Measurements from ENCODE around the gene SPECC1L.

- TF ChIP-seq HDAC2 (IDR thresholded peaks at IDR 0.05): no peak
- TF ChIP-seq RAD51 (IDR thresholded peaks at IDR 0.05): no peak
- TF ChIP-seq ZNF24 (IDR thresholded peaks at IDR 0.05): no peak
- TF ChIP-seq EED (IDR thresholded peaks at IDR 0.05; ENCODE audit: low read depth): no peak
Measured at GRCh38 chr22:24419475-24419850, 148.8 kb downstream of the SPECC1L start.
